ENCODE data around the gene KRTAP12-4.

KRTAP12-4 gene

DNA sequence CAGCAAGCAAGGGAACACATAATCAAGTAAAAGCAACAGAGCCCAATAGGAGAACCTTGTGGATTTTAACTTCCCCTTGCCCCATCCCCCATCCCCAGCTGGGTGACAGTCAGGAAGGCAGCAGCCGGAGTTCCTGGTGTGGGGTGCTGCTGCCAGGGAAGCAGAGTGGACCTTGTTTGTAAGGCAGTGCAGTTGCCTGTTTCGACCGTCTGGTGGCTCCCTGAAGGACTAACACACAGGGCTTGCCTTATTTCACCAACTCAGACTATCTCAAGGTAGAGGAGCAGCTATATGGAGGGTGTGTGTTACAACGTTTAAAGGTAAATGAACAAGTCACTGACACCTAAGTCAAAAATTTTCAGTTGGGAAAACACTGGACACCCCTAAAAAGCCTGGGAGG, 36.0 kb downstream of the KRTAP12-4 start:
- TF ChIP-seq EZH2phosphoT487 (IDR thresholded peaks at IDR 0.05; ENCODE audit: low read depth) = no peak
- TF ChIP-seq, protein P1, sequence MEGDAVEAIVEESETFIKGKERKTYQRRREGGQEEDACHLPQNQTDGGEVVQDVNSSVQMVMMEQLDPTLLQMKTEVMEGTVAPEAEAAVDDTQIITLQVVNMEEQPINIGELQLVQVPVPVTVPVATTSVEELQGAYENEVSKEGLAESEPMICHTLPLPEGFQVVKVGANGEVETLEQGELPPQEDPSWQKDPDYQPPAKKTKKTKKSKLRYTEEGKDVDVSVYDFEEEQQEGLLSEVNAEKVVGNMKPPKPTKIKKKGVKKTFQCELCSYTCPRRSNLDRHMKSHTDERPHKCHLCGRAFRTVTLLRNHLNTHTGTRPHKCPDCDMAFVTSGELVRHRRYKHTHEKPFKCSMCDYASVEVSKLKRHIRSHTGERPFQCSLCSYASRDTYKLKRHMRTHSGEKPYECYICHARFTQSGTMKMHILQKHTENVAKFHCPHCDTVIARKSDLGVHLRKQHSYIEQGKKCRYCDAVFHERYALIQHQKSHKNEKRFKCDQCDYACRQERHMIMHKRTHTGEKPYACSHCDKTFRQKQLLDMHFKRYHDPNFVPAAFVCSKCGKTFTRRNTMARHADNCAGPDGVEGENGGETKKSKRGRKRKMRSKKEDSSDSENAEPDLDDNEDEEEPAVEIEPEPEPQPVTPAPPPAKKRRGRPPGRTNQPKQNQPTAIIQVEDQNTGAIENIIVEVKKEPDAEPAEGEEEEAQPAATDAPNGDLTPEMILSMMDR (IDR thresholded peaks at IDR 0.05; ENCODE audit: low read depth, low read length) = no peak
- H3K4me1 ChIP-seq (ENCODE audit: low read length) = no peaks in the 10 kb centered on the region
- no peak overlapping the region for H3K9ac ChIP-seq (ENCODE audit: low read length)
- H3K4me2 ChIP-seq (ENCODE audit: low read length) = no peak overlapping the region
- no peak overlapping the region for H2AFZ ChIP-seq (ENCODE audit: low read depth, low read length)
- no peaks in the 10 kb centered on the region for H3K79me2 ChIP-seq (ENCODE audit: low read length)
- no peaks in the 10 kb centered on the region for H3K36me3 ChIP-seq (replicated peaks; ENCODE audit: low read depth, low read length)
- no peak overlapping the region for H3K4me3 ChIP-seq (ENCODE audit: low read length)
- H4K20me1 ChIP-seq (ENCODE audit: insufficient read depth, low read length) = no peaks in the 10 kb centered on the region
- H3K27me3 ChIP-seq (ENCODE audit: low read depth, low read length) = no peaks in the 10 kb centered on the region
- peaks cover 4% of the 10 kb centered on the region; the same call in 1 of the 2 replicates for H3K9me3 ChIP-seq (ENCODE audit: insufficient read depth, low read length)
- no peak overlapping the region for H3K27ac ChIP-seq (ENCODE audit: low read length)

DNA sequence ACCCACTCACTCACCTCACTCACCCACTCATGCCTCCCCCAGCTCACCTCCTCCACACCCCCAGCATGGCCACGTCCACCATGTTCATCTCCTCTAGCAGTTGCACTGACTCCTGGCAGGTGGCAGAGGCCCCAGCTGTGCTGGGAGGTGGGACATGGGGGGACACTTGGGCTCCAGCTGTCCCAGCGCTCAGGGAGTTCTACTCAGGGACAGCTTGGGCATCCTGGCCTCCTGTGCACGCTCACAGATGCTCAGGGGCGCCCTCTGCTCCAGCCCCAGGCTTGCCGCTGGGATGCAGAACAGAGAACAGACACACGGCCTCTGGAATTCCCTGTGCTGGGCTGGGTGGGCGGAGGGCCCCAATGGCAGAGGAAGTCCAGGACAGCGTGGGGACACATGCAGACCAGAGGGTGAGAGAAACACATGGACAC, 37.4 kb downstream of the KRTAP12-4 start:
- Histone ChIP-seq H3K36me3 (replicated peaks; ENCODE audit: low read depth, low read length) (no peaks in the 10 kb centered on the region), H3K27me3 (ENCODE audit: low read depth, low read length) (no peaks in the 10 kb centered on the region), H3K27ac (ENCODE audit: low read length) (no peak overlapping the region), H4K20me1 (ENCODE audit: insufficient read depth, low read length) (no peaks in the 10 kb centered on the region), H3K4me3 (ENCODE audit: low read length) (no peak overlapping the region), H3K4me2 (ENCODE audit: low read length) (no peak overlapping the region), H2AFZ (ENCODE audit: low read depth, low read length) (no peak overlapping the region), H3K9me3 (ENCODE audit: insufficient read depth, low read length) (peaks cover 4% of the 10 kb centered on the region; the same call in 1 of the 2 replicates), H3K4me1 (ENCODE audit: low read length) (no peaks in the 10 kb centered on the region), H3K9ac (ENCODE audit: low read length) (no peak overlapping the region), H3K79me2 (ENCODE audit: low read length) (no peaks in the 10 kb centered on the region)
- TF ChIP-seq EZH2phosphoT487 (IDR thresholded peaks at IDR 0.05; ENCODE audit: low read depth) = no peak
- TF ChIP-seq, protein P1 (IDR thresholded peaks at IDR 0.05; ENCODE audit: low read depth, low read length) = no peak

DNA sequence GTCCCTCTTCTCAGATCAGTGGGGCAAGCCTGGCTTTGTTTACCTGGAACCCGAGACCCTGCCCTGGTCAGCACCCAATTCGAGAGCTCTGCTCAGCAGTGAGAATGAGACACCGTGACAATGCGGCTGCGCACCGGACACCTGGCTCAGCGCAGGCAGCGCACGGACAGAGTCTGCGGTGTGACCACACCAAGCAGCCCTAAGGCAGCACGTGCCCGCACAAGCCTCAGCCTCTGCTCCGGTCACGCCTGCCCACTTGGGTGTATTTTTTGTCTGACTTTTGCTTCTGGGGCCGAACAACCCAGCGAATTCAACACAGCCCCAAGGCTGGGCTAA, 37.9 kb downstream of the KRTAP12-4 start:
- Histone ChIP-seq H3K9ac (ENCODE audit: low read length) (no peak overlapping the region), H3K27ac (ENCODE audit: low read length) (no peak overlapping the region), H3K27me3 (ENCODE audit: low read depth, low read length) (no peaks in the 10 kb centered on the region)

DNA sequence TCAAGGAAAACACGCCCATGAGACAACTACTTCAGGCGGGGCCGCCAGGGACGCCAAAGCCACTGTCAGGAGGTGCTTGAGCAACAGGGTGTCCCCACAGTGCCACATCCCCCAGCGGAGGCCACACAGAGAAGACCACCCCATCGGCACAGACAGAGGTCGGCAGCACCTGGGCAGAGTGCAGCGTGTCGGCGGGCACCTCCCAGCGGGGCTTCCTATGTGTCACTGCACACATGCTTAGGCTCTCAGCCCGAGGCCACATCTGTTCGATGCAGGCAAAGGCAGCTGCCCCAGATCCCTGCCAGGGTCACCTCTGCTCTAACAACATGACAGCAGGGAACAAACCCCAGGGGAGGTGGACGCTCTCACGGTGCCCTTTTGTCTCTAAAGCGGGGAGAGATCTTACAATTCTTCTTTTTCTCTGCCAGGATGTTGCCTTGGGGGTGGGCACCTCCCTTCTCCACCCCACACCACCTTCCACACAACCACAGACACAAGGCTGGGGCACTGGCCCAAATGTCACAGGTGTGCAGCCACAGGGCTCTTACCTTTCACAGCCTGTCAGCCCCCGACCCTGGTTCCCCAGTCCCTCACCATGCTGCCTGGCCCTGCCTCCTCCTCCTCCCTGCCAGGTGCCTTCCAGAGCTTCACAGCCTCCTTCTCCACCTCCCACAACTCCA, 38.4 kb downstream of the KRTAP12-4 start:
- Histone ChIP-seq H3K36me3 (replicated peaks; ENCODE audit: low read depth, low read length) (no peaks in the 10 kb centered on the region), H3K4me3 (ENCODE audit: low read length) (no peak overlapping the region), H3K27me3 (ENCODE audit: low read depth, low read length) (no peaks in the 10 kb centered on the region), H3K9ac (ENCODE audit: low read length) (no peak overlapping the region), H4K20me1 (ENCODE audit: insufficient read depth, low read length) (no peaks in the 10 kb centered on the region), H3K4me1 (ENCODE audit: low read length) (no peaks in the 10 kb centered on the region), H3K4me2 (ENCODE audit: low read length) (no peak overlapping the region), H3K79me2 (ENCODE audit: low read length) (no peaks in the 10 kb centered on the region), H2AFZ (ENCODE audit: low read depth, low read length) (no peak overlapping the region), H3K9me3 (ENCODE audit: insufficient read depth, low read length) (peaks cover 4% of the 10 kb centered on the region; the same call in 1 of the 2 replicates), H3K27ac (ENCODE audit: low read length) (no peak overlapping the region)
- TF ChIP-seq, protein P1 (IDR thresholded peaks at IDR 0.05; ENCODE audit: low read depth, low read length) = no peak
- TF ChIP-seq EZH2phosphoT487 (IDR thresholded peaks at IDR 0.05; ENCODE audit: low read depth) = no peak

More for the DNA sequence above, 37.9 kb downstream of the KRTAP12-4 start:
- H3K4me2 ChIP-seq (ENCODE audit: low read length) = no peak overlapping the region
- H2AFZ ChIP-seq (ENCODE audit: low read depth, low read length) = no peak overlapping the region
- no peaks in the 10 kb centered on the region for H3K36me3 ChIP-seq (replicated peaks; ENCODE audit: low read depth, low read length)
- H4K20me1 ChIP-seq (ENCODE audit: insufficient read depth, low read length) = no peaks in the 10 kb centered on the region
- peaks cover 4% of the 10 kb centered on the region; the same call in 1 of the 2 replicates for H3K9me3 ChIP-seq (ENCODE audit: insufficient read depth, low read length)
- no peak for TF ChIP-seq EZH2phosphoT487 (IDR thresholded peaks at IDR 0.05; ENCODE audit: low read depth)
- TF ChIP-seq, protein P1 (IDR thresholded peaks at IDR 0.05; ENCODE audit: low read depth, low read length) = no peak
- no peaks in the 10 kb centered on the region for H3K4me1 ChIP-seq (ENCODE audit: low read length)
- no peak overlapping the region for H3K4me3 ChIP-seq (ENCODE audit: low read length)
- H3K79me2 ChIP-seq (ENCODE audit: low read length) = no peaks in the 10 kb centered on the region

Measured in OCI-LY3 (cell line).